Fibroblast of lung (primary cell): ENCODE data around the gene KRT40. TPM values are rescaled to one million over a fixed set of nuclear protein-coding genes. Genes with fewer than 3 reads are reported as not detected.

ENCODE experiments used
- DNase-seq, 2 donors: peaks; one replicate each; pipeline versions ENCODE4 v3.0.0 to v3.0.0-alpha.2; 2010; ENCODE audit warnings: low read depth in 2 of 2
- H2AFZ ChIP-seq: 2 replicates; pipeline ENCODE4 v1.5.1; 2012; ENCODE audit warnings: low read length, control low read depth, inconsistent platforms
- H3K27ac ChIP-seq: 2 replicates; pipeline ENCODE4 v1.5.1; 2011; ENCODE audit warnings: low read length, control low read depth; ENCODE audit not compliant: insufficient read depth
- H3K27me3 ChIP-seq: 2 replicates; pipeline ENCODE4 v1.5.1; 2011; ENCODE audit warnings: mild to moderate bottlenecking, low read length; ENCODE audit not compliant: control insufficient read depth, insufficient read depth
- H3K36me3 ChIP-seq: 2 replicates; pipeline ENCODE4 v1.5.1; 2011; ENCODE audit warnings: low read length; ENCODE audit not compliant: control insufficient read depth, insufficient read depth
- H3K4me1 ChIP-seq: 2 replicates; pipeline ENCODE4 v1.5.1; 2011; ENCODE audit warnings: low read length; ENCODE audit not compliant: control insufficient read depth, insufficient read depth; ENCODE audit errors: extremely low read depth
- H3K4me2 ChIP-seq: 2 replicates; pipeline ENCODE4 v1.5.1; 2011; ENCODE audit warnings: low read length, control low read depth; ENCODE audit not compliant: insufficient read depth; ENCODE audit errors: extremely low read depth
- H3K4me3 ChIP-seq, 4 experiments: fragments of 200-600 bp in 1 of 4; sonication (generic) in 1 of 4; replicated peaks in 1 of 4; 2 replicates each; pipeline ENCODE4 v1.5.1; 2011 to 2016; ENCODE audit warnings: low read length in 4 of 4, low read depth in 3 of 4, mild to moderate bottlenecking in 3 of 4, control low read depth in 2 of 4, inconsistent platforms in 1 of 4, mixed read lengths in 1 of 4; ENCODE audit not compliant: insufficient read depth in 1 of 4; ENCODE audit errors: control extremely low read depth in 1 of 4
- H3K79me2 ChIP-seq: 2 replicates; pipeline ENCODE4 v1.5.1; 2012; ENCODE audit warnings: mild to moderate bottlenecking, low read length, inconsistent platforms; ENCODE audit not compliant: control insufficient read depth, insufficient read depth
- H3K9ac ChIP-seq: 2 replicates; pipeline ENCODE4 v1.5.1; 2011; ENCODE audit warnings: mild to moderate bottlenecking, low read length, control low read depth; ENCODE audit not compliant: insufficient read depth
- H3K9me3 ChIP-seq: 2 replicates; pipeline ENCODE4 v1.5.1; 2012; ENCODE audit warnings: low read depth, low read length; ENCODE audit not compliant: control insufficient read depth, insufficient read depth
- H4K20me1 ChIP-seq: 2 replicates; pipeline ENCODE4 v1.5.1; 2011; ENCODE audit warnings: low read length; ENCODE audit not compliant: control insufficient read depth, insufficient read depth; ENCODE audit errors: extremely low read depth
- EZH2 ChIP-seq: IDR thresholded peaks from 2 replicates; pipeline ENCODE4 v1.5.1; 2012; ENCODE audit warnings: low read length, control low read depth, mild to moderate bottlenecking; ENCODE audit errors: missing control alignments
- polyA plus RNA-seq, 2 donors: library from polyadenylated mRNA; depleted of rRNA in 1 of 2; stranded (reverse) in 1 of 2; unstranded in 1 of 2; fragments of >200 nt; gene quantifications; 2 replicates each; pipeline ENCODE4 v1.2.1, GENCODE V29; 2011 to 2012; ENCODE audit warnings: missing spikeins in 1 of 2
- total RNA-seq: library from RNA; depleted of rRNA; stranded (reverse); fragments of >200 nt; gene quantifications from 2 replicates; pipeline ENCODE4 v1.2.1, GENCODE V29; 2014
- TF ChIP-seq, protein P1 (sequence below), 2 donors: IDR thresholded peaks in 1 of 2; conservative IDR thresholded peaks in 1 of 2; 1 replicate in 1 of 2; 2 replicates in 1 of 2; pipeline ENCODE4 v1.5.1; 2011 to 2012; ENCODE audit warnings: low read length in 2 of 2, control low read depth in 1 of 2, inconsistent platforms in 1 of 2, low read depth in 1 of 2, mild to moderate bottlenecking in 1 of 2

KRT40 gene
- total and polyA plus RNA-seq, 2 donors (not counting 1 experiment from before 2014, with no cell fraction given), result 0.05 TPM; not detected in 1

DNA sequence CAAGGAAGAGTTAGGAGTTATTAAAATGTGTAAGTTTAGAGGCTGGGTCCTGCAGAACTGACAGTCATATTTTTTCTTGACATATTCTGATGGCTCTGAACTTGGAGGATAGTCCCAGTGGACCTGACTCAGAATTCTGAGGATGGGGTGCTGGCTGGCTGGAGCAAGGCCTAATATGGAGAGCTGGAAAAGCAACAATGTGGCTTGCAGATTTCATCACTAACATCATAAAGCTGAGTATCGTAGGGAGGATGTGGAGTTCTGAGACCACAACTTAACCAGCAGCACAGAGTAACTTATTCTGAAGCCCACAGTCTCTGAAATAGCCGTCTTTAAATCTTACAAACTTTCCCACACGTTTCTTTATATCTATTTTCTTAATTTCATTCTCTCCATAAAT, 40.6 kb upstream of the KRT40 start:
- Histone ChIP-seq H3K9me3 (no peaks in the 10 kb centered on the region), H3K4me2 (no peak overlapping the region), H4K20me1 (no peaks in the 10 kb centered on the region), H2AFZ (no peak overlapping the region), H3K9ac (no peak overlapping the region), H3K79me2 (no peaks in the 10 kb centered on the region), H3K4me3 (no peak overlapping the region), H3K4me1 (peaks cover 6% of the 10 kb centered on the region), H3K27me3 (no peaks in the 10 kb centered on the region), H3K27ac (no peak overlapping the region), H3K36me3 (no peaks in the 10 kb centered on the region)
- DNase-seq, result no peak
- TF ChIP-seq, protein P1, sequence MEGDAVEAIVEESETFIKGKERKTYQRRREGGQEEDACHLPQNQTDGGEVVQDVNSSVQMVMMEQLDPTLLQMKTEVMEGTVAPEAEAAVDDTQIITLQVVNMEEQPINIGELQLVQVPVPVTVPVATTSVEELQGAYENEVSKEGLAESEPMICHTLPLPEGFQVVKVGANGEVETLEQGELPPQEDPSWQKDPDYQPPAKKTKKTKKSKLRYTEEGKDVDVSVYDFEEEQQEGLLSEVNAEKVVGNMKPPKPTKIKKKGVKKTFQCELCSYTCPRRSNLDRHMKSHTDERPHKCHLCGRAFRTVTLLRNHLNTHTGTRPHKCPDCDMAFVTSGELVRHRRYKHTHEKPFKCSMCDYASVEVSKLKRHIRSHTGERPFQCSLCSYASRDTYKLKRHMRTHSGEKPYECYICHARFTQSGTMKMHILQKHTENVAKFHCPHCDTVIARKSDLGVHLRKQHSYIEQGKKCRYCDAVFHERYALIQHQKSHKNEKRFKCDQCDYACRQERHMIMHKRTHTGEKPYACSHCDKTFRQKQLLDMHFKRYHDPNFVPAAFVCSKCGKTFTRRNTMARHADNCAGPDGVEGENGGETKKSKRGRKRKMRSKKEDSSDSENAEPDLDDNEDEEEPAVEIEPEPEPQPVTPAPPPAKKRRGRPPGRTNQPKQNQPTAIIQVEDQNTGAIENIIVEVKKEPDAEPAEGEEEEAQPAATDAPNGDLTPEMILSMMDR (conservative IDR thresholded peaks at IDR 0.05 in 1 of 2, IDR thresholded peaks at IDR 0.05 in 1 of 2; ENCODE audit: low read depth in 1 of 2, low read length in 2 of 2), result no peak
- no peak for TF ChIP-seq EZH2

DNA sequence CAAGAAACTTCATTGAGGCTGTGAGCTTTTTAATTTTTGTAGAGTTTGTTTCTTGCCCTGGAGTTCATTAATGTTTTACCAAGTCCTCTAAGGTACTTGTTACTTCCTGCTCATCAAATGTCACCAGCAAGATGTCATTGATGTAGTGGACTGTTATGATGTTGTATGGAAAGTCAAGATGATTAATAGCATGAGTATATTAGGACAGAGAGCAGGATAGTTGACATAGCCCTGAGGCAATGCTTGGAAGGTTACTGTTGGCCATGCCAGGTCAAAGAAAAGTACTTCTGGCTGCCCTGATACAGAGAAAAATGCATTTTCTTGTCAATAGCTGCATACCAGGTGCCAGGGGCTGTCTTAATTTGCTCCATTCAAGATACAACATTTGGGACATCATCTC, 36.2 kb upstream of the KRT40 start:
- Histone ChIP-seq H3K27ac (no peak overlapping the region), H3K9ac (no peak overlapping the region)

GRCh38 chr17:41019415-41019814, 35.3 kb upstream of the KRT40 start:
- H3K27me3 ChIP-seq, result no peaks in the 10 kb centered on the region
- DNase-seq, result no peak
- H3K79me2 ChIP-seq, result no peaks in the 10 kb centered on the region
- no peak overlapping the region for H3K27ac ChIP-seq
- no peaks in the 10 kb centered on the region for H4K20me1 ChIP-seq
- H3K9me3 ChIP-seq, result no peaks in the 10 kb centered on the region
- H3K9ac ChIP-seq, result no peak overlapping the region
- no peak overlapping the region for H3K4me2 ChIP-seq
- H2AFZ ChIP-seq, result no peak overlapping the region
- no peak for TF ChIP-seq EZH2
- TF ChIP-seq, protein P1 (conservative IDR thresholded peaks at IDR 0.05 in 1 of 2, IDR thresholded peaks at IDR 0.05 in 1 of 2; ENCODE audit: low read depth in 1 of 2, low read length in 2 of 2), result no peak
- no peaks in the 10 kb centered on the region for H3K4me1 ChIP-seq
- no peak overlapping the region for H3K4me3 ChIP-seq
- no peaks in the 10 kb centered on the region for H3K36me3 ChIP-seq

More for the DNA sequence above, 36.2 kb upstream of the KRT40 start:
- Histone ChIP-seq H4K20me1 (no peaks in the 10 kb centered on the region), H3K79me2 (no peaks in the 10 kb centered on the region), H3K9me3 (no peaks in the 10 kb centered on the region), H3K36me3 (no peaks in the 10 kb centered on the region), H2AFZ (no peak overlapping the region), H3K27me3 (no peaks in the 10 kb centered on the region), H3K4me2 (no peak overlapping the region), H3K4me1 (no peaks in the 10 kb centered on the region), H3K4me3 (no peak overlapping the region)
- TF ChIP-seq, protein P1 (conservative IDR thresholded peaks at IDR 0.05 in 1 of 2, IDR thresholded peaks at IDR 0.05 in 1 of 2; ENCODE audit: low read depth in 1 of 2, low read length in 2 of 2), result no peak
- TF ChIP-seq EZH2, result no peak
- no peak for DNase-seq
